Omental fat pad (tissue), 4 donors: ENCODE results near the gene TM9SF1. TPM values are rescaled to one million over a fixed set of nuclear protein-coding genes. Genes with fewer than 3 reads are reported as not detected.

ENCODE experiments used
- ATAC-seq: fragments of 150-250 bp; one replicate; pipeline ENCODE4 v1.9.1; 2016; ENCODE audit warnings: mild to moderate bottlenecking, moderate library complexity; ENCODE audit not compliant: low FRiP score
- DNase-seq: peaks from one replicate; pipeline ENCODE4 v3.0.0-alpha.2; 2019; ENCODE audit warnings: low spot score
- total RNA-seq, 4 donors: library from RNA; depleted of rRNA; stranded (reverse); fragments of >200 nt; gene quantifications; one replicate each; pipeline ENCODE4 v1.1.0, GENCODE V29; 2016
- TF ChIP-seq, protein P1 (sequence below), 3 donors: fragments of 450-650 bp; IDR thresholded peaks; one replicate each; pipeline ENCODE4 v1.5.1; 2016 to 2017; ENCODE audit warnings: antibody characterized with exemption in 3 of 3, mild to moderate bottlenecking in 3 of 3, moderate library complexity in 2 of 3

The TM9SF1 gene
- total RNA-seq, 4 donors from 2014 or later, result 54.9 to 65.5 (median 60.9) TPM

GRCh38 chr14:24237463-24237955, 42.3 kb upstream of the TM9SF1 start:
- TF ChIP-seq, protein P1, sequence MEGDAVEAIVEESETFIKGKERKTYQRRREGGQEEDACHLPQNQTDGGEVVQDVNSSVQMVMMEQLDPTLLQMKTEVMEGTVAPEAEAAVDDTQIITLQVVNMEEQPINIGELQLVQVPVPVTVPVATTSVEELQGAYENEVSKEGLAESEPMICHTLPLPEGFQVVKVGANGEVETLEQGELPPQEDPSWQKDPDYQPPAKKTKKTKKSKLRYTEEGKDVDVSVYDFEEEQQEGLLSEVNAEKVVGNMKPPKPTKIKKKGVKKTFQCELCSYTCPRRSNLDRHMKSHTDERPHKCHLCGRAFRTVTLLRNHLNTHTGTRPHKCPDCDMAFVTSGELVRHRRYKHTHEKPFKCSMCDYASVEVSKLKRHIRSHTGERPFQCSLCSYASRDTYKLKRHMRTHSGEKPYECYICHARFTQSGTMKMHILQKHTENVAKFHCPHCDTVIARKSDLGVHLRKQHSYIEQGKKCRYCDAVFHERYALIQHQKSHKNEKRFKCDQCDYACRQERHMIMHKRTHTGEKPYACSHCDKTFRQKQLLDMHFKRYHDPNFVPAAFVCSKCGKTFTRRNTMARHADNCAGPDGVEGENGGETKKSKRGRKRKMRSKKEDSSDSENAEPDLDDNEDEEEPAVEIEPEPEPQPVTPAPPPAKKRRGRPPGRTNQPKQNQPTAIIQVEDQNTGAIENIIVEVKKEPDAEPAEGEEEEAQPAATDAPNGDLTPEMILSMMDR (IDR thresholded peaks at IDR 0.05), result no peak
- no peak for ATAC-seq
- no peak for DNase-seq

GRCh38 chr14:24236689-24237462, 41.6 kb upstream of the TM9SF1 start:
- DNase-seq (no peak), ATAC-seq (no peak)
- TF ChIP-seq, protein P1 (IDR thresholded peaks at IDR 0.05), result no peak

- TF ChIP-seq, protein P1 (IDR thresholded peaks at IDR 0.05), result no peak
- DNase-seq (no peak), ATAC-seq (no peak)
Observed at GRCh38 chr14:24235804-24236688, 40.8 kb upstream of the TM9SF1 start.

DNA sequence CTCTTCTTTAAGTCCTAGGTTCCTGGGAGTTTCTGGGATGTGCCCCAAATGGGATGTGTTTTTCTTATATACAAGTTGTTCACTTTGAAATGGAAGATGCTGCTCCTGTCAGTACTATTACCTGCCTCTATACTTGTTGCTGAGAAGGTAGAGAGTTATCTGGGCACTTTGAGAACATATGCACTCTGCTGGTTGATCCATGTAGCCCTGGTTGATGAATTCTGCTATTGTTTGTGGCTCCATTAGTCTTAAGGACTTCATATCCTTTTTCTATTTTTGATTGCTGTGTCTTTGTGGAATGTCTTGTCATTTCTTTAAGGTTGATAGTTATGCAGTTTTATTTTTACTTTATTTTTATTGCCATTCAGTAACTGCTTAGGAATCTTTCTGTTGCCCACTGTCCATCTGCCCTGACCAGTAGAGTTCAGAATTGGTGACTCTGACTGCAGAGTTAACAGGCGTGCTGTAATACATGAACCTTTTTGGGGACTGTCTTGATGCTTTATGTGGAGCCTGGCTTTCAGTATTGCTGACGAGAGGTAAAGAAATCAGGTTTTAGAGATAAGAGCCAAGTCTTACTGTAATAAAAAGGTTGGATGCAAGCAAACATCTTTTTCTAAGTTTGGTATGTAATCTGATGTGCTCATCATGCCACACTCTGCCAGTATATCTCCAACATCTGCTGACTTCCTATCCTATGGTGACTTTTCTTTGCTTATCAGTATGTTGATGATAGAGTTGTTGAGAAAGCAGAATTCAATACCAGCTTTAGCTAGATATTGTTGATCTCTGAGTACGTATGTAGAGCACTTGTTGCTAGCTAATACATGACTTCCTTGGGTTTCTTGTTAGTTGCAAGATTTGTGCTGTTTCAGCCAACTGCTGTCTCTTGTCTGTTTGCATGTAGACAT, 39.1 kb upstream of the TM9SF1 start:
- TF ChIP-seq, protein P1 (IDR thresholded peaks at IDR 0.05), result no peak
- ATAC-seq (no peak), DNase-seq (no peak)

GRCh38 chr14:24233538-24233866, 38.3 kb upstream of the TM9SF1 start:
- ATAC-seq (no peak), DNase-seq (no peak)
- TF ChIP-seq, protein P1 (IDR thresholded peaks at IDR 0.05), result no peak
